K562 (cell line): Measurements from ENCODE around the gene PLPPR4. TPM values are rescaled to one million over a fixed set of nuclear protein-coding genes. Genes with fewer than 3 reads are reported as not detected.

Experiments
- ATAC-seq: fragments of 200-7000 bp; cut with Tn5 transposase; 3 replicates; pipeline ENCODE4 v1.9.1; 2020; ENCODE audit warnings: moderate library complexity
- BruUV-seq: library from RNA; stranded (reverse); fragments of 400-500 nt; replicated peaks from 2 replicates; lab custom pipeline; 2021; lab: Mats Ljungman, UMichigan
- CTCF ChIA-PET: fragments of 300-600 bp; formaldehyde crosslinking; extraction: SDS; loops from one replicate; lab custom pipeline; 2021; ENCODE audit warnings: low intra/inter-chr PET ratio; lab: Yijun Ruan, JAX
- POLR2A ChIA-PET: fragments of 300-600, 350-650 bp; sonication (Branson Sonifier 250); formaldehyde crosslinking; extraction: SDS; loops from one replicate; lab custom pipeline; 2021; ENCODE audit warnings: antibody characterized with exemption, inconsistent platforms; lab: Yijun Ruan, JAX
- DNase-seq, 4 experiments: peaks; one replicate each; pipeline versions ENCODE4 v3.0.0 to v3.0.0-alpha.2; 2011 to 2018; ENCODE audit warnings: low spot score in 3 of 4, mixed read lengths in 3 of 4; ENCODE audit errors: extremely low read depth in 1 of 4
- FAIRE-seq: peaks from 2 replicates; lab custom pipeline; 2011; peaks lifted over from hg19 to GRCh38; lab: Jason Lieb, UNC
- H2AFZ ChIP-seq: 2 replicates; pipeline ENCODE4 v1.6.0; 2011; ENCODE audit warnings: low read depth, low read length, control low read depth, inconsistent platforms
- H3K27ac ChIP-seq: fragments of 200-600 bp; 3 replicates; pipeline ENCODE4 v1.8.0; 2011; ENCODE audit warnings: low read depth, mild to moderate bottlenecking, control low read depth, inconsistent platforms, low read length, moderate library complexity, mixed read lengths; ENCODE audit errors: extremely low read depth
- H3K27me3 ChIP-seq, 2 experiments: fragments of 300-600 bp in 1 of 2; 2 replicates in 1 of 2; 3 replicates in 1 of 2; pipeline versions ENCODE4 v1.6.0 to v1.8.0; 2011; ENCODE audit warnings: inconsistent platforms in 2 of 2, low read length in 2 of 2, mild to moderate bottlenecking in 1 of 2, mixed read lengths in 1 of 2, moderate library complexity in 1 of 2; ENCODE audit not compliant: control insufficient read depth in 2 of 2, insufficient read depth in 2 of 2
- H3K36me3 ChIP-seq: fragments of 300-600 bp; 3 replicates; pipeline ENCODE4 v1.8.0; 2011; ENCODE audit warnings: mild to moderate bottlenecking, low read length, inconsistent platforms; ENCODE audit not compliant: control insufficient read depth, insufficient read depth
- H3K4me1 ChIP-seq, 2 experiments: fragments of 200-600 bp in 1 of 2; replicated peaks in 1 of 2; 2 replicates in 1 of 2; 3 replicates in 1 of 2; pipeline versions ENCODE4 v1.5.1 to v1.8.0; 2011; ENCODE audit warnings: inconsistent platforms in 2 of 2, low read length in 2 of 2, mild to moderate bottlenecking in 1 of 2, mixed read lengths in 1 of 2, moderate library complexity in 1 of 2; ENCODE audit not compliant: control insufficient read depth in 2 of 2, insufficient read depth in 2 of 2
- H3K4me2 ChIP-seq: 2 replicates; pipeline ENCODE4 v1.6.1; 2011; ENCODE audit warnings: low read length, control low read depth, inconsistent platforms, mixed read lengths; ENCODE audit not compliant: insufficient read depth
- H3K4me3 ChIP-seq: fragments of 200-600 bp; sonication (generic), shearing (Covaris generic); 2 replicates; pipeline ENCODE4 v1.5.1; 2016; ENCODE audit warnings: control low read depth, inconsistent platforms
- H3K79me2 ChIP-seq: fragments of 200-600 bp; 3 replicates; pipeline ENCODE4 v1.8.0; 2011; ENCODE audit warnings: low read length, inconsistent platforms; ENCODE audit not compliant: control insufficient read depth, insufficient read depth
- H3K9ac ChIP-seq, 2 experiments: 2 replicates each; pipeline versions ENCODE4 v1.6.0 to v1.6.1; 2011; ENCODE audit warnings: low read depth in 2 of 2, low read length in 2 of 2, control low read depth in 1 of 2, inconsistent platforms in 1 of 2, mild to moderate bottlenecking in 1 of 2, mixed read lengths in 1 of 2; ENCODE audit not compliant: insufficient read depth in 1 of 2
- H3K9me1 ChIP-seq: one replicate; pipeline ENCODE4 v1.6.0; 2011; ENCODE audit warnings: inconsistent platforms, mild to moderate bottlenecking, low read length, moderate library complexity; ENCODE audit not compliant: control insufficient read depth, insufficient read depth
- H3K9me3 ChIP-seq: replicated peaks from 2 replicates; pipeline ENCODE4 v1.5.1; 2011; ENCODE audit warnings: low read depth, low read length, inconsistent platforms; ENCODE audit not compliant: control insufficient read depth, insufficient read depth
- H4K20me1 ChIP-seq: replicated peaks from 2 replicates; pipeline ENCODE4 v1.6.1; 2011; ENCODE audit warnings: low read length, inconsistent platforms, mixed read lengths; ENCODE audit not compliant: control insufficient read depth, insufficient read depth
- DIDO1 ChIP-seq: fragments of 450-650 bp; IDR thresholded peaks from 2 replicates; pipeline ENCODE4 v1.6.1; 2016; ENCODE audit warnings: low read depth, missing biosample characterization, missing genetic modification characterization
- HLTF ChIP-seq: fragments of 450-650 bp; IDR thresholded peaks from 2 replicates; pipeline ENCODE4 v1.6.1; 2016
- NUFIP1 ChIP-seq: fragments of 450-650 bp; IDR thresholded peaks from 2 replicates; pipeline ENCODE4 v1.6.1; 2018; ENCODE audit not compliant: partially characterized antibody
- RNF2 ChIP-seq: sonication (generic); IDR thresholded peaks from 2 replicates; pipeline ENCODE4 v1.6.1; 2016
- SRSF9 ChIP-seq: fragments of 200-400 bp; formaldehyde crosslinking; IDR thresholded peaks from 2 replicates; pipeline ENCODE4 v1.6.1; 2017; ENCODE audit warnings: low read depth, low read length, borderline replicate concordance
- TBL1XR1 ChIP-seq, 2 experiments: IDR thresholded peaks; 2 replicates each; pipeline ENCODE4 v1.6.1; 2012; ENCODE audit warnings: improper control_type of control experiment in 2 of 2, low read length in 2 of 2, mild to moderate bottlenecking in 1 of 2
- whole genome bisulfite sequencing: fragments of 100-300 bp; shearing (Covaris generic); methylation state at CpG from one replicate; pipeline ENCODE4 v1.1.6; 2016; ENCODE audit warnings: low coverage, mixed read lengths; ENCODE audit not compliant: insufficient coverage; ENCODE audit errors: missing lambda C conversion rate; 5-methylcytosine and 5-hydroxymethylcytosine counted together
- in situ Hi-C: fragments of 300-500 bp; cut with MboI; formaldehyde crosslinking; loops from 4 replicates; pipeline ENCODE4 v1.15.0; 2018; ENCODE audit warnings: inconsistent platforms, mixed read lengths
- intact Hi-C: fragments of 100-400 bp; cut with micrococcal nuclease; formaldehyde crosslinking; loops from 2 replicates; pipeline ENCODE4 v1.14.2; 2022
- polyA plus RNA-seq, 8 experiments: library from polyadenylated mRNA; depleted of rRNA in 4 of 8; stranded (reverse) in 5 of 8; unstranded in 3 of 8; fragments of >200 nt; fragmentation: Nextera tagmentation in 2 of 8; fragmentation: Illumina TruSeq in 1 of 8; extraction: Ambion mirVana in 2 of 8; extraction: Trizol in 1 of 8; gene quantifications; 2 replicates each; pipeline versions ENCODE4 v1.2.1 to v1.2.3, GENCODE V29; 2011 to 2014; ENCODE audit warnings: inconsistent platforms in 1 of 8, missing spikeins in 1 of 8
- total RNA-seq, 7 experiments: library from RNA; depleted of rRNA in 6 of 7; stranded (reverse); fragments of >200 nt in 6 of 7; fragmentation: Illumina TruSeq in 2 of 7; extraction: Trizol in 2 of 7; gene quantifications; 2 replicates each; pipeline versions ENCODE4 v1.2.1 to v1.2.3, GENCODE V29; 2011 to 2021; ENCODE audit warnings: low replicate concordance in 1 of 7
- TF ChIP-seq, protein P1 (sequence below): fragments of 450-650 bp; conservative IDR thresholded peaks from 2 replicates; pipeline ENCODE4 v1.6.1; 2016; ENCODE audit warnings: missing genetic modification characterization, low read depth, mild to moderate bottlenecking, control low read depth, missing compliant biosample characterization
- TF ChIP-seq, protein P2 (sequence below): sonication (generic); formaldehyde crosslinking; IDR thresholded peaks from 2 replicates; pipeline ENCODE4 v1.8.1; 2023; ENCODE audit warnings: mild to moderate bottlenecking, missing genetic modification reagents
- TF ChIP-seq, protein P3 (sequence below): fragments of 250-450 bp; sonication (Bioruptor Pico); IDR thresholded peaks from 2 replicates; pipeline ENCODE4 v1.8.0; 2021; ENCODE audit warnings: mild to moderate bottlenecking, moderate library complexity

The PLPPR4 gene
- total and polyA plus RNA-seq, 9 of the 15 experiments (the other 6 are each of a cell fraction or from before 2014, with no cell fraction given) = not detected

DNA sequence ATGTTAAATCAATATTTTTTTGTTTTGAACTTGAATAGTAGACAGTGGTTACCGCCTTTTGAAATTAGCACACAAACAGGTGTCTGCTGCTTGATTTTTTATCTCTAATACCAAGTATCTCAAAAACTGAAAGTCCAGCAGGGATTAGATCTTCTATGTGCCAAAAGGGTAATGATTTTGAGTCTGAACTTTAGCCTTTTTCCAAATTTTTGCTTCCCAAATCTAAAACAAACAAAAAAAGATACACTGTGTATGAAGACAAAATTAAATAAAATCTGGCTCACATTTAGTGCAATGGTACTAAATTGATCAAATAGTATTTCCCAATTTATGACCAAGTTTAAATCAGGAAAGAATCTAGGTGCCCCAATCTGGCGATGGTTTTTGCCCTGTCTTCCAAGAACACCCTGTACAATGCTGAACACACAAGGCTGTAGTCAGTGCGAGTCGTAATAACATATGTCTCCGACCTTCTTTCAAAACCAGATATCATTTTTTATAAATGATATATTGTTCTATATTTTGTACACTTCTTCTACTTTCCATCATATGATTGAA lies 40.5 kb downstream of the PLPPR4 start:
- WGBS = 1% methylated on average over 5 of the region's 5 CpGs
- ATAC-seq (no peak), DNase-seq (no peak), FAIRE-seq (no peak)
- POLR2A ChIA-PET = no interaction called here
- CTCF ChIA-PET = no interaction called here
- Histone ChIP-seq H3K4me1 (no peaks in the 10 kb centered on the region), H3K36me3 (no peaks in the 10 kb centered on the region), H3K4me2 (no peak overlapping the region), H3K27me3 (peaks cover 0 to 4% of the 10 kb centered on the region in 2 experiments; a peak in 1 of 5 replicates), H3K79me2 (no peaks in the 10 kb centered on the region), H3K9ac (no peak overlapping the region), H3K9me1 (no peaks in the 10 kb centered on the region), H3K4me3 (no peak overlapping the region), H3K9me3 (no peaks in the 10 kb centered on the region), H4K20me1 (no peaks in the 10 kb centered on the region), H2AFZ (no peak overlapping the region), H3K27ac (no peak overlapping the region)
- intact Hi-C loops (no loop called here), in situ Hi-C loops (no loop called here)
- no peak for TF ChIP-seq RNF2
- TF ChIP-seq, protein P1, sequence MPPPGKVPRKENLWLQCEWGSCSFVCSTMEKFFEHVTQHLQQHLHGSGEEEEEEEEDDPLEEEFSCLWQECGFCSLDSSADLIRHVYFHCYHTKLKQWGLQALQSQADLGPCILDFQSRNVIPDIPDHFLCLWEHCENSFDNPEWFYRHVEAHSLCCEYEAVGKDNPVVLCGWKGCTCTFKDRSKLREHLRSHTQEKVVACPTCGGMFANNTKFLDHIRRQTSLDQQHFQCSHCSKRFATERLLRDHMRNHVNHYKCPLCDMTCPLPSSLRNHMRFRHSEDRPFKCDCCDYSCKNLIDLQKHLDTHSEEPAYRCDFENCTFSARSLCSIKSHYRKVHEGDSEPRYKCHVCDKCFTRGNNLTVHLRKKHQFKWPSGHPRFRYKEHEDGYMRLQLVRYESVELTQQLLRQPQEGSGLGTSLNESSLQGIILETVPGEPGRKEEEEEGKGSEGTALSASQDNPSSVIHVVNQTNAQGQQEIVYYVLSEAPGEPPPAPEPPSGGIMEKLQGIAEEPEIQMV (tag) = no peak
- BruUV-seq = no TSS peak

DNA sequence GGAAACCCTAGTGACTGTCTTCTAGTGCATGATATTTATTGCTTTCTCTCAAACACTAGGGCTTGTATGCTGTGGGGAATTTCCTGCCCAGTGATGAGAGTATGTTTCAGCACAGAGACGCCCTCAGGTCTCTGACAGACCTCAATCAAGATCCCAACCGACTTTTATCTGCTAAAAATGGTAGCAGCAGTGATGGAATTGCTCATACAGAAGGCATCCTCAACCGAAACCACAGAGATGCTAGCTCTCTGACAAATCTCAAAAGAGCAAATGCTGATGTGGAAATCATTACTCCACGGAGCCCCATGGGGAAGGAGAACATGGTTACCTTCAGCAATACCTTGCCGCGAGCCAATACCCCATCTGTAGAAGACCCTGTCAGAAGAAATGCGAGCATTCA lies 41.3 kb downstream of the PLPPR4 start:
- in situ Hi-C loops = no loop called here
- Histone ChIP-seq H4K20me1 (no peaks in the 10 kb centered on the region), H2AFZ (no peak overlapping the region), H3K27me3 (peaks cover 0 to 4% of the 10 kb centered on the region in 2 experiments; a peak in 1 of 5 replicates), H3K4me3 (no peak overlapping the region), H3K9ac (no peak overlapping the region), H3K9me1 (no peaks in the 10 kb centered on the region), H3K36me3 (no peaks in the 10 kb centered on the region), H3K27ac (no peak overlapping the region), H3K4me1 (no peaks in the 10 kb centered on the region), H3K9me3 (no peaks in the 10 kb centered on the region), H3K4me2 (no peak overlapping the region), H3K79me2 (no peaks in the 10 kb centered on the region)
- intact Hi-C loops = no loop called here
- CTCF ChIA-PET = no interaction called here
- FAIRE-seq = no peak
- BruUV-seq = no TSS peak
- DNase-seq = no peak
- POLR2A ChIA-PET = interaction anchor here (0.6 kb wide), 1 partner anchor 858 kb away, joined by 5 read pairs; no protein-coding TSS in a partner anchor
- no peak for ATAC-seq
- 0% methylated on average over 7 of the region's 7 CpGs for WGBS
- TF ChIP-seq DIDO1 (tag) (no peak), HLTF (no peak), NUFIP1 (no peak), TBL1XR1 (IDR thresholded peaks at IDR 0.05; ENCODE audit: low read length in 2 of 2) (no peak), SRSF9 (no peak)
- TF ChIP-seq, protein P2, sequence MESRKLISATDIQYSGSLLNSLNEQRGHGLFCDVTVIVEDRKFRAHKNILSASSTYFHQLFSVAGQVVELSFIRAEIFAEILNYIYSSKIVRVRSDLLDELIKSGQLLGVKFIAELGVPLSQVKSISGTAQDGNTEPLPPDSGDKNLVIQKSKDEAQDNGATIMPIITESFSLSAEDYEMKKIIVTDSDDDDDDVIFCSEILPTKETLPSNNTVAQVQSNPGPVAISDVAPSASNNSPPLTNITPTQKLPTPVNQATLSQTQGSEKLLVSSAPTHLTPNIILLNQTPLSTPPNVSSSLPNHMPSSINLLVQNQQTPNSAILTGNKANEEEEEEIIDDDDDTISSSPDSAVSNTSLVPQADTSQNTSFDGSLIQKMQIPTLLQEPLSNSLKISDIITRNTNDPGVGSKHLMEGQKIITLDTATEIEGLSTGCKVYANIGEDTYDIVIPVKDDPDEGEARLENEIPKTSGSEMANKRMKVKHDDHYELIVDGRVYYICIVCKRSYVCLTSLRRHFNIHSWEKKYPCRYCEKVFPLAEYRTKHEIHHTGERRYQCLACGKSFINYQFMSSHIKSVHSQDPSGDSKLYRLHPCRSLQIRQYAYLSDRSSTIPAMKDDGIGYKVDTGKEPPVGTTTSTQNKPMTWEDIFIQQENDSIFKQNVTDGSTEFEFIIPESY (CRISPR knock-in tag) = no peak
- TF ChIP-seq, protein P3, sequence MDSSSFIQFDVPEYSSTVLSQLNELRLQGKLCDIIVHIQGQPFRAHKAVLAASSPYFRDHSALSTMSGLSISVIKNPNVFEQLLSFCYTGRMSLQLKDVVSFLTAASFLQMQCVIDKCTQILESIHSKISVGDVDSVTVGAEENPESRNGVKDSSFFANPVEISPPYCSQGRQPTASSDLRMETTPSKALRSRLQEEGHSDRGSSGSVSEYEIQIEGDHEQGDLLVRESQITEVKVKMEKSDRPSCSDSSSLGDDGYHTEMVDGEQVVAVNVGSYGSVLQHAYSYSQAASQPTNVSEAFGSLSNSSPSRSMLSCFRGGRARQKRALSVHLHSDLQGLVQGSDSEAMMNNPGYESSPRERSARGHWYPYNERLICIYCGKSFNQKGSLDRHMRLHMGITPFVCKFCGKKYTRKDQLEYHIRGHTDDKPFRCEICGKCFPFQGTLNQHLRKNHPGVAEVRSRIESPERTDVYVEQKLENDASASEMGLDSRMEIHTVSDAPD = no peak
